Parathyroid adenoma (tissue), 2 donors: ENCODE data around the gene GLI2.
A peak's percentile ranks its signal among the peaks of the same experiment; 100 is the strongest.

Source experiments
- H2AFZ ChIP-seq: fragments of 300-600 bp; sonication (generic); one replicate; pipeline ENCODE4 v1.7.0; 2017; ENCODE audit warnings: antibody characterized with exemption, mild to moderate bottlenecking
- H3K27ac ChIP-seq: fragments of 300-600 bp; sonication (generic); one replicate; pipeline ENCODE4 v1.7.0; 2017
- H3K27me3 ChIP-seq: fragments of 300-600 bp; sonication (generic); one replicate; pipeline ENCODE4 v1.7.0; 2017; ENCODE audit warnings: low read length; ENCODE audit not compliant: control insufficient read depth, insufficient read depth
- H3K36me3 ChIP-seq: fragments of 300-600 bp; sonication (generic); one replicate; pipeline ENCODE4 v1.7.0; 2017; ENCODE audit warnings: low read length; ENCODE audit not compliant: control insufficient read depth, insufficient read depth
- H3K4me1 ChIP-seq: fragments of 300-600 bp; sonication (generic); one replicate; pipeline ENCODE4 v1.7.0; 2017; ENCODE audit warnings: control low read depth
- H3K4me2 ChIP-seq: fragments of 300-600 bp; sonication (generic); one replicate; pipeline ENCODE4 v1.7.0; 2017; ENCODE audit warnings: low read length
- H3K4me3 ChIP-seq: fragments of 300-600 bp; sonication (generic); one replicate; pipeline ENCODE4 v1.7.0; 2017; ENCODE audit warnings: low read depth, low read length
- H3K79me2 ChIP-seq: fragments of 300-600 bp; sonication (generic); one replicate; pipeline ENCODE4 v1.7.0; 2017; ENCODE audit warnings: control low read depth
- H3K9ac ChIP-seq: fragments of 300-600 bp; sonication (generic); one replicate; pipeline ENCODE4 v1.7.0; 2017; ENCODE audit warnings: mild to moderate bottlenecking
- H3K9me3 ChIP-seq: fragments of 300-600 bp; sonication (generic); one replicate; pipeline ENCODE4 v1.7.0; 2017; ENCODE audit warnings: low read length; ENCODE audit not compliant: control insufficient read depth
- CTCF ChIP-seq: fragments of 300-600 bp; sonication (generic); IDR thresholded peaks from one replicate; pipeline ENCODE4 v1.7.0; 2017; ENCODE audit warnings: antibody characterized with exemption, mild to moderate bottlenecking
- donor health status: primary hyperparathyroidism.

The GLI2 gene

DNA sequence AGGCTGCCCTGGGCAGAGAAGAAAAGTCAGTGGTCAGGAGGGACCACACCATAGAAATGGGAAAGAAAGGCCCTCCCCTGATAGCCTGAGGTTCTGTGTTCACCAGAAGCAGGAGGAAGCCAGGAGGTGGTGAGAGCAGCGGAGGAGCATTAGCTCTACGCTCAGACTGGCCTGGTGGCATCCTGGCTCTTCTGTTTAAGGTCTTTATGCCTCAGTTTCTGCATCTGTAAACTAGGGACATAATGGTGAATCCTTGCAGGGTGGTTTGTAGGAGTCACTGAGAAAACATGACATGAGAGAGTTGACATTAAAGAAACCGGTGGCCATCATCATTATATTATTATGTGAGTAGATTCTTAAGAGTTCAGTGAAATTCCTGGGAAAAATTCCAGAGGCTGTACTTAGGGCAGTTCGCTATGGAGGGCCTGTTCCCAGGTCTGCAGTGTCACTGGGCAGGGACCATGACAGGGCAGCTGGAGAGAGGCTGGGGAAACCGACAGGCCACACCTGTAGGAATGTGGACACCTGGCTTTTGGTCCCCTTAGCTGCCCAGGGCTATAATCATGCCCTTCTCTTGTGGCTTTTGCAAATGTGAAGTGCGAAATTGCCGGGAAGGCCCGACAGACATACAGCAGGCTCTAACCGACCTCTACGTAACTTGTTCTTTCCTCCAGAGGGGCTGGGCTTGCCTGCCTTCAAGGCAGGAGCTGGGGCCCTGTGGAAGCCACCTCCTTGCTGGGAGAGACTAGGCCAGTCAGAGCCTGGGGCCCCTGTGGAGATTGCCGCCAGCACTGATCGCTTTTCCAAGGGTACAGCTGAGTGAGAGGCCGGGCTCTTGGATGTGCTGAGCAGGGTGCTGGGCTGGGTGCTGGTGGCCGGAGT is 31.0 kb downstream of the GLI2 start:
- H3K9me3 ChIP-seq = no peaks in the 10 kb centered on the region
- H3K27me3 ChIP-seq = no peaks in the 10 kb centered on the region
- no peak overlapping the region for H3K9ac ChIP-seq
- peak overlapping the region; percentile 19 for H3K27ac ChIP-seq
- TF ChIP-seq CTCF = no peak
- no peak overlapping the region for H3K4me2 ChIP-seq
- H3K36me3 ChIP-seq = no peaks in the 10 kb centered on the region
- no peak overlapping the region for H3K4me3 ChIP-seq
- H2AFZ ChIP-seq = no peak overlapping the region
- H3K4me1 ChIP-seq = no peaks in the 10 kb centered on the region
- H3K79me2 ChIP-seq = no peaks in the 10 kb centered on the region

DNA sequence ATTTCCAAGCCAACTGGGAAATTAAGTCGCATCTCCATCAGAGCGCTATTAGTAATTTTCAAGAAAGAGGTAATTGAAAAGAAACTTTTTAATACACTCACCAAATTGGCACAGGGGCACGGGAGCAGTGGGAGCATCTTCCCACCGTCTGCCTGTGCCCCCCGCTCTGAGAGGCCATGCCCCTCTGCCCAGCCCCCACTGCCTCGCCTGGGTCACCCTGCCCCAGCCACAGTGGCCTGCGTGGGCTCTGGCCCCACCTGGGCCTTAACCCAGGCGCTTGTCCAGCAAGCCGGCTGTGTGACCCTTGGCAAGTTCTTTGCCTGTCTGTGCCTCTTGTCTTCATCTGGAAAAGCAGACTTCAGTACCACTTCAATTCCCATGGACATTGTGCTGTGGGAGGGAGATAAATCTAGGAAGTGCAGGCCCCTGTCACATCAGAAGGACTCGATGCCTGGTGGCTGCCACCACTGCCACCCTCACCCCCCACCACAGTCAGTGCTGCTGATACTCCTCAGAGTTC is 31.9 kb downstream of the GLI2 start:
- Histone ChIP-seq H3K36me3 (no peaks in the 10 kb centered on the region), H3K4me3 (no peak overlapping the region), H3K9me3 (no peaks in the 10 kb centered on the region), H2AFZ (no peak overlapping the region), H3K27ac (no peak overlapping the region), H3K9ac (no peak overlapping the region), H3K27me3 (no peaks in the 10 kb centered on the region), H3K4me2 (no peak overlapping the region), H3K4me1 (no peaks in the 10 kb centered on the region), H3K79me2 (no peaks in the 10 kb centered on the region)
- no peak for TF ChIP-seq CTCF

GRCh38 chr2:120768112-120769048 is 32.7 kb downstream of the GLI2 start:
- H3K27me3 ChIP-seq = no peaks in the 10 kb centered on the region
- no peak for TF ChIP-seq CTCF
- no peak overlapping the region for H3K9ac ChIP-seq
- no peaks in the 10 kb centered on the region for H3K4me1 ChIP-seq
- H3K4me2 ChIP-seq = no peak overlapping the region
- no peaks in the 10 kb centered on the region for H3K36me3 ChIP-seq
- H3K4me3 ChIP-seq = no peak overlapping the region
- no peaks in the 10 kb centered on the region for H3K79me2 ChIP-seq
- no peaks in the 10 kb centered on the region for H3K9me3 ChIP-seq
- H2AFZ ChIP-seq = no peak overlapping the region
- H3K27ac ChIP-seq = no peak overlapping the region

GRCh38 chr2:120769076-120769786 is 33.6 kb downstream of the GLI2 start:
- TF ChIP-seq CTCF = no peak
- Histone ChIP-seq H3K4me1 (no peaks in the 10 kb centered on the region), H3K4me2 (no peak overlapping the region), H3K9ac (no peak overlapping the region), H3K36me3 (no peaks in the 10 kb centered on the region), H3K27me3 (no peaks in the 10 kb centered on the region), H3K4me3 (no peak overlapping the region), H2AFZ (no peak overlapping the region), H3K9me3 (no peaks in the 10 kb centered on the region), H3K27ac (no peak overlapping the region), H3K79me2 (no peaks in the 10 kb centered on the region)
